ENCODE measurements around the gene CHCHD6.
A peak's percentile ranks its signal among the peaks of the same experiment; 100 is the strongest.

CHCHD6 gene

GRCh38 chr3:126665221-126665936 is 38.7 kb upstream of the CHCHD6 start:
- FAIRE-seq: no peak
- no peak for TF ChIP-seq POLR2A (IDR thresholded peaks at IDR 0.05; ENCODE audit: low read depth, low read length)
- DNase-seq (ENCODE audit: insufficient read length, low spot score): no peak

DNA sequence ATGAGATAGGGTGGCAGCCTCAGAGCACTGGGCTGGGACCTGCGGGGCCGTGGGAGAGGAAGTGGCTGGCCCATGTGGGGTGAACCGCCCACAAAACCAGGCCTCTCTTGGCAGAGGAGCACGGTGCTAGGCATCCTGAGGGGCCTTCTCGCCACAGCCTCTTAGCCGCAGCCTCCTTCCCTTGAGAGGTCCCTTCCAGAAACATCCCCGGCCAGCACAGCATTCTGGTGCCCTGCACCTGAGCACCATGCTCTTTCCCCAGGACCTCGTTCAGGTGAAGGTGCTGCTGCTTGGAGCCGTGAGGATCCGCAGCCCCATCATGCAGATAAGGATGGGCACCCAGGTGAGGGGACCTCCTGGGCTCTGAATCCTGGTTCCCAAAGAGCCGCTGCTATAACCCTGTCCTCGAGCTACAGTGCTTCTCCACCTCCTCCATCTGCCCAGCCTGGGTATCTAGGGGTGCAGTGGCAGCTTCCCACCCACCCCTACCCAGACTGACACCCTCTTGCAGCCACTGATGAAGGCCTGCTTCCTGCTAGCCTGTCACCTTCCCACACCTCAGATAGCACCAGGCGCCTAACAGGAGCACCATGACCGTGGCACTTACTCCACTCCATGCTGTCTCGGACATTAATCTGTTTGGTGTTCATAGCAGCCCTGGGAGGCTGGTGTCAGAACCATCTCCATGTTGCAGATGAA is 37.9 kb upstream of the CHCHD6 start:
- FAIRE-seq (no peak), DNase-seq (ENCODE audit: insufficient read length, low spot score) (no peak)
- no peak for TF ChIP-seq POLR2A (IDR thresholded peaks at IDR 0.05; ENCODE audit: low read depth, low read length)

GRCh38 chr3:126666658-126667528 is 37.1 kb upstream of the CHCHD6 start:
- no peak for TF ChIP-seq POLR2A (IDR thresholded peaks at IDR 0.05; ENCODE audit: low read depth, low read length)
- FAIRE-seq (no peak), DNase-seq (ENCODE audit: insufficient read length, low spot score) (no peak)

DNA sequence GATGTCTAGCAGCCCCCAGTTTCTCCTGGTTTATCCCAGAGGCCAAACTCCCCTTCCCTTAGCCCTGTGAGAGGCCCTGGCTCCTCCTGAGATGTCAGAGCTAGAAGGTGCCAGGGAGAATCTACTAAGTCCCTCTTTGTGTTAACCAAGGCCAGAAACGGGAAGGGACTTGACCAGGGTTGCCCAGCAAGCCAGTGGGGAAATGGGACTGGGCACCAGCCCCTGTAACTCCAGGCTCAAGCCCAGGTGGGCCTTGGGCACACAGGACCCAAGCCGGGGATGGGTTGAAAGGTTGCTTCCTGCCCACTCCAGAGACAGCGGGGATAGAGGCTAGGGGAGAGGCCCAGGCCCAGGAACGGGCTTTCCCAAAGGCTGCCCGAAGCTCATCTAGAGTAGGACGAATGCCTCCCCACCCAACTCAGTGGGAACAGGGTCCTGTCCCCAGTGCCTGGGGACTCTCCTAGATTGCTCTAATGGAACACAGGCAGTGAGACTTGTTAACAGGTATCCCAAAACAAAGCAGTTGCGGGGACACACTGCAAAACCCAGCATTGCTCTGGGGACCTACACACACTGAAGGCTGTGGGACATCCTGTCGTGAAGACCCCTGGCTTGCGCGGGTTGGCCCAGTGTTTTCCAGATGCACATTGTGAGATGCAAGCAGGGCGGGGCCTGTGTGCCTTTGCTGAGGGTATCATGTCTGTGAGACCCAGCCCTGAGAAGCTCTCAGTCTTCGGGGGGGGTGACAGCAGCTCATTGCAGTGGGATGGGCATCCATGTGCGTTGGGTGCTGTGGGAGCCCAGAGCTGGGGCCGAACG is 36.2 kb upstream of the CHCHD6 start:
- DNase-seq (ENCODE audit: insufficient read length, low spot score): no peak
- no peak for TF ChIP-seq POLR2A (IDR thresholded peaks at IDR 0.05; ENCODE audit: low read depth, low read length)
- FAIRE-seq: no peak

- no peak for TF ChIP-seq POLR2A (IDR thresholded peaks at IDR 0.05; ENCODE audit: low read depth, low read length)
- DNase-seq (ENCODE audit: insufficient read length, low spot score): no peak
- no peak for FAIRE-seq
These were observed 35.3 kb upstream of the CHCHD6 start for GRCh38 chr3:126668450-126669401.

- no peak for DNase-seq (ENCODE audit: insufficient read length, low spot score)
- no peak for FAIRE-seq
These were observed 32.5 kb upstream of the CHCHD6 start for GRCh38 chr3:126671521-126671920.

DNA sequence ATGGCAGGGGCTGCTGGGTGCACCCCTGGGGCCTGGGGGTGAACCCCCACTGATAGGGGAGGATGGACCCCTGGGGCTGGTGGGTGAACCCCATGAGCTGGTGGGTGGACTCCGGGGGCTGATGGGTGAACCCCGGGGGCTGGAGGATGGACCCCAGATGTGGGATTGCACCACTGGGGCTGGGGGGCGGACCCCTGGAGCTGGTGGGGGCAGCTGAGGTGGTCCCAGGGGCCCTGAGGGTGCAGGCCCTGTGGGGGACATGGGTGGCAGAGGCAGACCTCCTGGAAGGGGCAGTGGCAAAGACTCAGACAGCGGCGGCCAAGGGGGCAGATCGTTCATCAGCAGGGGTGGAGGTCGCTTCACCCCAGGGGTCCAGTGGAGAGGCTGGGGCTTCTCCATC is 31.7 kb upstream of the CHCHD6 start:
- TF ChIP-seq POLR2A (IDR thresholded peaks at IDR 0.05; ENCODE audit: low read depth, low read length): no peak
- no peak for DNase-seq (ENCODE audit: insufficient read length, low spot score)
- FAIRE-seq: no peak

More at GRCh38 chr3:126671521-126671920, 32.5 kb upstream of the CHCHD6 start:
- no peak for TF ChIP-seq POLR2A (IDR thresholded peaks at IDR 0.05; ENCODE audit: low read depth, low read length)

- FAIRE-seq (no peak), DNase-seq (ENCODE audit: insufficient read length, low spot score) (no peak)
- TF ChIP-seq POLR2A (IDR thresholded peaks at IDR 0.05; ENCODE audit: low read depth, low read length): no peak
These were observed 31.3 kb upstream of the CHCHD6 start for GRCh38 chr3:126672741-126673140.

- FAIRE-seq: no peak
- TF ChIP-seq POLR2A (IDR thresholded peaks at IDR 0.05; ENCODE audit: low read depth, low read length): no peak
- peak; percentile 40 for DNase-seq (ENCODE audit: insufficient read length, low spot score)
These were observed 26.9 kb upstream of the CHCHD6 start for GRCh38 chr3:126676919-126677705.

- no peak for TF ChIP-seq POLR2A (IDR thresholded peaks at IDR 0.05; ENCODE audit: low read depth, low read length)
- FAIRE-seq: no peak
- DNase-seq (ENCODE audit: insufficient read length, low spot score): no peak
These were observed 26.1 kb upstream of the CHCHD6 start for GRCh38 chr3:126677862-126678503.

GRCh38 chr3:126678693-126679317 is 25.2 kb upstream of the CHCHD6 start:
- no peak for DNase-seq (ENCODE audit: insufficient read length, low spot score)
- no peak for TF ChIP-seq POLR2A (IDR thresholded peaks at IDR 0.05; ENCODE audit: low read depth, low read length)
- no peak for FAIRE-seq

Measured in H54 (cell line).